CD8-positive, alpha-beta memory T cell (primary cell): ENCODE measurements around the gene RAE1. TPM values are rescaled to one million over a fixed set of nuclear protein-coding genes. Genes with fewer than 3 reads are reported as not detected.
"Not testable (repeated sequence)": the region's sequence is repeated elsewhere in the genome, so short reads cannot be mapped to it uniquely, and the experiment has no call there.

ENCODE experiments used
- CTCF ChIA-PET: fragments of 350-600 bp; sonication (Branson Sonifier 250); formaldehyde crosslinking; loops from one replicate; lab custom pipeline; 2021; ENCODE audit warnings: antibody characterized with exemption; lab: Charles Lee
- POLR2A ChIA-PET: fragments of 350-600 bp; sonication (Branson Sonifier 250); formaldehyde crosslinking; loops from one replicate; lab custom pipeline; 2021; ENCODE audit warnings: antibody characterized with exemption; lab: Charles Lee
- DNase-seq, 5 donors: peaks; one replicate each; pipeline versions ENCODE4 v3.0.0 to v3.0.0-alpha.2; 2020 to 2022; ENCODE audit warnings: mixed read lengths in 1 of 5
- H3K27ac ChIP-seq: one replicate; pipeline ENCODE4 v1.7.0; 2013; ENCODE audit warnings: low read depth, mild to moderate bottlenecking, low read length, moderate library complexity
- H3K27me3 ChIP-seq: 2 replicates; pipeline ENCODE4 v1.7.0; 2013; ENCODE audit warnings: low read length, mild to moderate bottlenecking; ENCODE audit not compliant: insufficient read depth, poor library complexity, severe bottlenecking
- H3K36me3 ChIP-seq: 2 replicates; pipeline ENCODE4 v1.7.0; 2013; ENCODE audit warnings: mild to moderate bottlenecking, low read length, moderate library complexity; ENCODE audit not compliant: insufficient read depth
- H3K4me1 ChIP-seq: 2 replicates; pipeline ENCODE4 v1.7.0; 2013; ENCODE audit warnings: mild to moderate bottlenecking, low read length, moderate library complexity; ENCODE audit not compliant: insufficient read depth
- H3K4me3 ChIP-seq: 2 replicates; pipeline ENCODE4 v1.7.0; 2013; ENCODE audit warnings: mild to moderate bottlenecking, low read length
- H3K9me3 ChIP-seq: 2 replicates; pipeline ENCODE4 v1.7.0; 2013; ENCODE audit warnings: mild to moderate bottlenecking, low read length
- H3K27ac Mint-ChIP-seq, 8 donors: one replicate each; pipeline ENCODE4 v1.8.0; 2020 to 2021; ENCODE audit warnings: mixed read lengths in 8 of 8, mild to moderate bottlenecking in 6 of 8, inconsistent platforms in 3 of 8, moderate library complexity in 3 of 8
- H3K27me3 Mint-ChIP-seq, 2 donors: one replicate each; pipeline ENCODE4 v1.8.0; 2020 to 2021; ENCODE audit warnings: mixed read lengths in 2 of 2, mild to moderate bottlenecking in 1 of 2, moderate library complexity in 1 of 2
- H3K36me3 Mint-ChIP-seq, 3 donors: one replicate each; pipeline ENCODE4 v1.8.0; 2020 to 2021; ENCODE audit warnings: mixed read lengths in 3 of 3, inconsistent platforms in 1 of 3, mild to moderate bottlenecking in 1 of 3
- H3K4me1 Mint-ChIP-seq, 3 donors: one replicate each; pipeline ENCODE4 v1.8.0; 2020 to 2021; ENCODE audit warnings: mixed read lengths in 3 of 3, inconsistent platforms in 1 of 3, mild to moderate bottlenecking in 1 of 3
- H3K4me3 Mint-ChIP-seq, 7 donors: one replicate each; pipeline ENCODE4 v1.8.0; 2020 to 2021; ENCODE audit warnings: mixed read lengths in 7 of 7, mild to moderate bottlenecking in 6 of 7, moderate library complexity in 4 of 7, inconsistent platforms in 2 of 7
- H3K9me3 Mint-ChIP-seq, 5 donors: one replicate each; pipeline ENCODE4 v1.8.0; 2020 to 2022; ENCODE audit warnings: mixed read lengths in 5 of 5, mild to moderate bottlenecking in 3 of 5, moderate library complexity in 2 of 5, inconsistent platforms in 1 of 5
- polyA plus RNA-seq: library from polyadenylated mRNA; unstranded; fragments of 300-500 nt; fragmentation: Illumina TruSeq; gene quantifications from one replicate; pipeline ENCODE4 v1.2.3, GENCODE V29; 2021
- total RNA-seq, 2 experiments: library from RNA; stranded (reverse); gene quantifications; one replicate each; pipeline ENCODE4 v1.2.3, GENCODE V29; 2021

Gene RAE1
- total and polyA plus RNA-seq, 3 experiments from 2014 or later: 40.7 to 52.8 (median 50.2) TPM

- peaks cover 0 to 5% (median 0%) of the 10 kb centered on the region in 3 donors for H3K36me3 Mint-ChIP-seq
- no peaks in the 10 kb centered on the region for H3K27me3 Mint-ChIP-seq
- no peaks in the 10 kb centered on the region for H3K9me3 Mint-ChIP-seq
- peaks cover 16 to 35% (median 18%) of the 10 kb centered on the region in 3 donors for H3K4me1 Mint-ChIP-seq
- H3K27ac Mint-ChIP-seq: no peak overlapping the region
- Histone ChIP-seq H3K9me3 (no peaks in the 10 kb centered on the region), H3K4me3 (no peak overlapping the region), H3K4me1 (peaks cover 28% of the 10 kb centered on the region), H3K27me3 (no peaks in the 10 kb centered on the region), H3K36me3 (no peaks in the 10 kb centered on the region), H3K27ac (peak overlapping the region; percentile 51)
- DNase-seq: no peak
- ChIA-PET CTCF (no interaction called here), POLR2A (no interaction called here)
- no peak overlapping the region for H3K4me3 Mint-ChIP-seq
Measured at GRCh38 chr20:57414867-57415592, 64.0 kb downstream of the RAE1 start.

- H3K9me3 Mint-ChIP-seq: no peaks in the 10 kb centered on the region
- no peaks in the 10 kb centered on the region for H3K36me3 Mint-ChIP-seq
- H3K4me1 ChIP-seq: peaks cover 28% of the 10 kb centered on the region
- peak overlapping the region in 3 of 8 donors; percentile 39 to 64 (median 61) for H3K27ac Mint-ChIP-seq
- H3K36me3 ChIP-seq: no peaks in the 10 kb centered on the region
- ChIA-PET CTCF (interaction anchor here (0.6 to 1.2 kb wide), 2 partner anchors 26 to 62 kb away, joined by 3 to 4 read pairs; no protein-coding TSS in a partner anchor), POLR2A (no interaction called here)
- no peak overlapping the region for H3K4me3 ChIP-seq
- H3K27me3 Mint-ChIP-seq: no peaks in the 10 kb centered on the region
- no peaks in the 10 kb centered on the region for H3K9me3 ChIP-seq
- H3K4me3 Mint-ChIP-seq: no peak overlapping the region
- no peaks in the 10 kb centered on the region for H3K27me3 ChIP-seq
- H3K4me1 Mint-ChIP-seq: peaks cover 15 to 29% (median 17%) of the 10 kb centered on the region in 3 donors
- DNase-seq: no peak
- H3K27ac ChIP-seq: peak overlapping the region; percentile 51
Measured at GRCh38 chr20:57415771-57416170, 64.7 kb downstream of the RAE1 start.

GRCh38 chr20:57416296-57417022 is 65.4 kb downstream of the RAE1 start:
- Mint-ChIP-seq H3K4me1 (peaks cover 10 to 23% (median 11%) of the 10 kb centered on the region in 3 donors), H3K4me3 (no peak overlapping the region), H3K36me3 (no peaks in the 10 kb centered on the region), H3K9me3 (no peaks in the 10 kb centered on the region), H3K27ac (peak overlapping the region in 4 of 8 donors; percentile 21 to 64 (median 42)), H3K27me3 (no peaks in the 10 kb centered on the region)
- CTCF ChIA-PET: interaction anchor here (0.6 to 1.2 kb wide), 2 partner anchors 27 to 61 kb away, joined by 3 to 4 read pairs; no protein-coding TSS in a partner anchor
- H3K27ac ChIP-seq: no peak overlapping the region
- H3K27me3 ChIP-seq: no peaks in the 10 kb centered on the region
- POLR2A ChIA-PET: no interaction called here
- no peaks in the 10 kb centered on the region for H3K9me3 ChIP-seq
- no peak overlapping the region for H3K4me3 ChIP-seq
- no peak for DNase-seq
- H3K36me3 ChIP-seq: no peaks in the 10 kb centered on the region
- peaks cover 23% of the 10 kb centered on the region for H3K4me1 ChIP-seq

- H3K36me3 Mint-ChIP-seq: no peaks in the 10 kb centered on the region
- Histone ChIP-seq H3K9me3 (no peaks in the 10 kb centered on the region), H3K27ac (no peak overlapping the region), H3K4me1 (peaks cover 16% of the 10 kb centered on the region), H3K4me3 (no peak overlapping the region), H3K36me3 (no peaks in the 10 kb centered on the region), H3K27me3 (no peaks in the 10 kb centered on the region)
- H3K4me3 Mint-ChIP-seq: no peak overlapping the region
- H3K9me3 Mint-ChIP-seq: no peaks in the 10 kb centered on the region
- peak overlapping the region in 1 of 8 donors; percentile 5 for H3K27ac Mint-ChIP-seq
- no peak for DNase-seq
- H3K27me3 Mint-ChIP-seq: no peaks in the 10 kb centered on the region
- ChIA-PET CTCF (interaction anchor here (1.2 kb wide), 1 partner anchor 28 kb away, joined by 3 read pairs; no protein-coding TSS in a partner anchor), POLR2A (interaction anchor here (0.7 kb wide), 1 partner anchor 18 kb away, joined by 3 read pairs; no protein-coding TSS in a partner anchor)
- H3K4me1 Mint-ChIP-seq: peaks cover 8 to 17% (median 9%) of the 10 kb centered on the region in 3 donors
Measured at GRCh38 chr20:57417051-57417689, 66.1 kb downstream of the RAE1 start.

GRCh38 chr20:57417830-57418780 is 67.0 kb downstream of the RAE1 start:
- no peaks in the 10 kb centered on the region for H3K36me3 ChIP-seq
- H3K4me3 ChIP-seq: no peak overlapping the region
- H3K4me3 Mint-ChIP-seq: no peak overlapping the region
- H3K27ac Mint-ChIP-seq: peak overlapping the region in 1 of 8 donors; percentile 52
- peaks cover 0 to 7% (median 2%) of the 10 kb centered on the region in 3 donors for H3K4me1 Mint-ChIP-seq
- H3K36me3 Mint-ChIP-seq: no peaks in the 10 kb centered on the region
- CTCF ChIA-PET: interaction anchor here (1.3 to 1.8 kb wide), 3 partner anchors 14 to 29 kb away, joined by 3 to 4 read pairs (median 3); no protein-coding TSS in a partner anchor
- no peaks in the 10 kb centered on the region for H3K9me3 ChIP-seq
- H3K27me3 Mint-ChIP-seq: no peaks in the 10 kb centered on the region
- no peak for DNase-seq
- no peaks in the 10 kb centered on the region for H3K9me3 Mint-ChIP-seq
- H3K4me1 ChIP-seq: peaks cover 8% of the 10 kb centered on the region
- no peaks in the 10 kb centered on the region for H3K27me3 ChIP-seq
- H3K27ac ChIP-seq: no peak overlapping the region
- POLR2A ChIA-PET: interaction anchor here (0.7 to 1.0 kb wide), 2 partner anchors 19 to 26 kb away, joined by 3 to 4 read pairs; no protein-coding TSS in a partner anchor

GRCh38 chr20:57419479-57419878 is 68.4 kb downstream of the RAE1 start:
- H3K9me3 Mint-ChIP-seq, H3K27me3 ChIP-seq, H3K9me3 ChIP-seq, H3K36me3 Mint-ChIP-seq, H3K27me3 Mint-ChIP-seq, POLR2A ChIA-PET, DNase-seq, H3K4me3 Mint-ChIP-seq, H3K27ac ChIP-seq, H3K4me1 ChIP-seq, H3K36me3 ChIP-seq, H3K4me3 ChIP-seq, H3K27ac Mint-ChIP-seq: not testable (repeated sequence)
- peaks cover 3 to 15% (median 10%) of the 10 kb centered on the region in 3 donors for H3K4me1 Mint-ChIP-seq
- CTCF ChIA-PET: interaction anchor here (0.8 to 1.8 kb wide), 3 partner anchors 11 to 16 kb away, joined by 3 to 4 read pairs (median 3); no protein-coding TSS in a partner anchor
